H1 (cell line): Measurements from ENCODE around the gene COL4A1. TPM values are rescaled to one million over a fixed set of nuclear protein-coding genes. Genes with fewer than 3 reads are reported as not detected.

Experiments used
- E2F6 ChIP-seq: IDR thresholded peaks from 2 replicates; pipeline ENCODE4 v1.6.1; 2012; ENCODE audit warnings: inconsistent platforms
- polyA plus RNA-seq, 7 experiments: library from polyadenylated mRNA; depleted of rRNA in 3 of 7; stranded (reverse) in 5 of 7; unstranded in 2 of 7; fragments of >200 nt in 5 of 7; fragments of 200-250 nt in 2 of 7; gene quantifications; 1 replicate in 5 of 7; 2 replicates in 1 of 7; 4 replicates in 1 of 7; pipeline versions ENCODE4 v1.2.1 to v1.2.3, GENCODE V29; 2011 to 2013; ENCODE audit warnings: missing spikeins in 2 of 7, mixed read lengths in 2 of 7
- total RNA-seq: library from RNA; stranded (reverse); fragmentation: NEBNext Ultra II Directional; extraction: Animal tissue kit (Norgen Biotek cat#: 25700); gene quantifications from 2 replicates; pipeline ENCODE4 v1.2.1, GENCODE V29; 2021

Gene COL4A1
- total and polyA plus RNA-seq, 2 of the 8 experiments (the other 6 are each of a cell fraction or from before 2014, with no cell fraction given), result 30.7 to 82.0 TPM

- TF ChIP-seq E2F6, result no peak
These were observed 75.5 kb downstream of the COL4A1 start (continued) for GRCh38 chr13:110231348-110232047.
